Sigmoid colon (tissue), 7 donors: ENCODE results near the gene RPL18. TPM values are rescaled to one million over a fixed set of nuclear protein-coding genes. Genes with fewer than 3 reads are reported as not detected.

Source experiments
- DNase-seq: peaks from one replicate; pipeline ENCODE4 v3.0.0-alpha.2; 2019
- H3K27ac ChIP-seq, 4 donors: fragments of 200-600 bp; sonication (generic); one replicate each; pipeline ENCODE4 v1.5.1; 2016 to 2019; ENCODE audit warnings: mild to moderate bottlenecking in 1 of 4
- H3K27me3 ChIP-seq, 3 donors: fragments of 200-600 bp; sonication (generic); one replicate each; pipeline ENCODE4 v1.5.1; 2019; ENCODE audit warnings: mild to moderate bottlenecking in 1 of 3
- H3K36me3 ChIP-seq, 4 donors: fragments of 200-600 bp; sonication (generic); one replicate each; pipeline ENCODE4 v1.5.1; 2016 to 2019
- H3K4me1 ChIP-seq, 4 donors: fragments of 200-600 bp; sonication (generic); one replicate each; pipeline ENCODE4 v1.5.1; 2017 to 2019
- H3K4me3 ChIP-seq, 4 donors: fragments of 200-600 bp; sonication (generic); one replicate each; pipeline ENCODE4 v1.5.1; 2017 to 2019; ENCODE audit warnings: mild to moderate bottlenecking in 2 of 4, moderate library complexity in 1 of 4
- H3K9me3 ChIP-seq, 4 donors: fragments of 200-600 bp in 3 of 4; sonication (generic) in 3 of 4; one replicate each; pipeline versions ENCODE4 v1.5.1 to v1.6.1; 2013 to 2019
- CTCF ChIP-seq, 4 experiments: fragments of 450-650 bp in 3 of 4; fragments of 200-600 bp in 1 of 4; IDR thresholded peaks; one replicate each; pipeline ENCODE4 v1.5.1; 2016 to 2019; ENCODE audit warnings: antibody characterized with exemption in 4 of 4, mild to moderate bottlenecking in 3 of 4, moderate library complexity in 2 of 4
- EP300 ChIP-seq, 4 donors: sonication (generic); formaldehyde crosslinking; IDR thresholded peaks; one replicate each; pipeline ENCODE4 v1.6.1; 2017; ENCODE audit warnings: antibody characterized with exemption in 4 of 4
- POLR2A ChIP-seq, 2 donors: fragments of 450-650 bp; IDR thresholded peaks; one replicate each; pipeline ENCODE4 v1.6.1; 2016; ENCODE audit warnings: antibody characterized with exemption in 2 of 2, mild to moderate bottlenecking in 2 of 2, moderate library complexity in 2 of 2
- POLR2AphosphoS5 ChIP-seq, 4 donors: sonication (generic); formaldehyde crosslinking; IDR thresholded peaks; one replicate each; pipeline ENCODE4 v1.6.1; 2017; ENCODE audit warnings: antibody characterized with exemption in 4 of 4
- WGBS, 2 donors: extraction: QIAGEN DNeasy Blood & Tissue Kit; methylation state at CpG; one replicate each; pipeline ENCODE4 v1.1.7; 2013; 5-methylcytosine and 5-hydroxymethylcytosine counted together
- intact Hi-C: fragments of 100-400 bp; cut with DNase I; formaldehyde crosslinking; loops from one replicate; pipeline ENCODE4 v1.15.1; 2023
- polyA plus RNA-seq, 3 donors: library from polyadenylated mRNA; stranded (reverse); fragments of 200-250 nt; gene quantifications; one replicate each; pipeline ENCODE4 v1.2.3, GENCODE V29; 2013
- total RNA-seq, 4 donors: library from RNA; depleted of rRNA; stranded (reverse); fragments of >200 nt; gene quantifications; one replicate each; pipeline ENCODE4 v1.1.0, GENCODE V29; 2016
- donor health status: healthy with polysubstance abuse.
- donor health status: Bipolar disorder and iron deficiency.
- donor health status: healthy.

RPL18 gene
- total and polyA plus RNA-seq, 7 donors = 2,118 to 3,791 (median 2,808) TPM

GRCh38 chr19:48591021-48591420 lies 28.0 kb downstream of the RPL18 start:
- H3K9me3 ChIP-seq = no peaks in the 10 kb centered on the region
- no peak overlapping the region for H3K4me3 ChIP-seq
- intact Hi-C loops = no loop called here
- no peak overlapping the region for H3K27ac ChIP-seq
- peaks cover 0 to 16% (median 6%) of the 10 kb centered on the region in 4 donors for H3K4me1 ChIP-seq
- no peak for TF ChIP-seq EP300 (IDR thresholded peaks at IDR 0.05)
- no peak for TF ChIP-seq CTCF (IDR thresholded peaks at IDR 0.05)
- no peak for TF ChIP-seq POLR2AphosphoS5 (IDR thresholded peaks at IDR 0.05)
- no peak for TF ChIP-seq POLR2A (IDR thresholded peaks at IDR 0.05)
- H3K27me3 ChIP-seq = no peaks in the 10 kb centered on the region
- H3K36me3 ChIP-seq = no peaks in the 10 kb centered on the region
- 85 to 87% methylated on average over 5 of the region's 5 CpGs for WGBS, 2 donors
- no peak for DNase-seq

DNA sequence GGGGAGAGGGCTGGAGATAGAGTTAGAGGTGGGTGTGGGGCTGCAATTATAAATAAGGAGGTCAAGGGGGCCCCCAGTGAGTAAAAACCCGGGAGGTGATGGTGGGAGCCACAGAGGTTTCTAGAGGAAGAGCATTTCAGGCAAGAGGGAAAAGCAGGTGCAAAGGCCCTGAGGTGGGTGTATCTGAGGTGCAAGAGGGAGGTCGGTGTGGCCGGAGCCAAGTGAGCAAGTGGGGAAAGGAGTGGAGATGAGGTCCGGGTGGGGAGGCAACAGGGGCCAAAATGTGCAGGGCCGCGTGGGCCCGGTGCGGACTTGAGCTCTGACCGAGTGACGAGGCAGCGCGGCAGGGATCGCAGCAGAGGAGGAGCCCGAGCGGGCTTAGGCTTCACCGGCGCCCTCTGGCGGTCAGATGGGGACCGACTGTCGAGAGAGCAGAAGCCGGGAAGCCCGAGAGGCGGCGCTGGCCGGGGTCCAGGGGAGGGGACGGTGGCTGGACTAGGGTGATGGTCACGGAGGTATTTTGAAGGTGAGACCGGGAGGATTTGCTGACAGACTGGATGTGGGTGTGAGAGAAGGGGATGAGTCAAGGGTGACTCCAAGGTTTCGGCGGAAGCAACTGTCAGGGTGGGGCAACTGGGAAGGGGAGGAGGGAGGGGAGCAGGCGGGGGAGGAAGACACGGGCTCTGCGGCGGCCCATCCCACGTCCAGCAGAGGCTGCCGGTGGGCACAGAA lies 30.1 kb downstream of the RPL18 start:
- H3K4me1 ChIP-seq = peaks cover 0 to 21% (median 8%) of the 10 kb centered on the region in 4 donors
- DNase-seq = peak; percentile 94
- no peaks in the 10 kb centered on the region for H3K27me3 ChIP-seq
- H3K9me3 ChIP-seq = no peaks in the 10 kb centered on the region
- peak overlapping the region; percentile 28 to 49 (median 44) for H3K4me3 ChIP-seq
- TF ChIP-seq EP300 (IDR thresholded peaks at IDR 0.05) = no peak
- TF ChIP-seq POLR2AphosphoS5 (IDR thresholded peaks at IDR 0.05) = peak in 2 of 4 donors; percentile 18 to 39
- TF ChIP-seq POLR2A (IDR thresholded peaks at IDR 0.05) = no peak
- TF ChIP-seq CTCF (IDR thresholded peaks at IDR 0.05) = peak; percentile 93 to 96 (median 94)
- intact Hi-C loops = loop anchor here (1.0 kb wide), 1 partner anchor 29 kb away; no protein-coding TSS in a partner anchor
- H3K27ac ChIP-seq = peak overlapping the region in 3 of 4 donors; percentile 33 to 48 (median 44)
- WGBS, 2 donors = 3 to 4% methylated on average over 36 of the region's 36 CpGs
- H3K36me3 ChIP-seq = no peaks in the 10 kb centered on the region

GRCh38 chr19:48587387-48587786 lies 31.6 kb downstream of the RPL18 start:
- no peaks in the 10 kb centered on the region for H3K36me3 ChIP-seq
- H3K27me3 ChIP-seq = no peaks in the 10 kb centered on the region
- H3K4me3 ChIP-seq = no peak overlapping the region
- 93 to 94% methylated on average over 3 of the region's 3 CpGs for WGBS, 2 donors
- no peak overlapping the region for H3K27ac ChIP-seq
- DNase-seq = no peak
- TF ChIP-seq POLR2A (IDR thresholded peaks at IDR 0.05) (no peak), POLR2AphosphoS5 (IDR thresholded peaks at IDR 0.05) (no peak), EP300 (IDR thresholded peaks at IDR 0.05) (no peak), CTCF (IDR thresholded peaks at IDR 0.05) (no peak)
- H3K4me1 ChIP-seq = peaks cover 0 to 23% (median 9%) of the 10 kb centered on the region in 4 donors
- intact Hi-C loops = loop anchor here (2.0 kb wide), 1 partner anchor 81 kb away; no protein-coding TSS in a partner anchor
- H3K9me3 ChIP-seq = no peaks in the 10 kb centered on the region

- Histone ChIP-seq H3K4me3 (no peak overlapping the region), H3K27me3 (no peaks in the 10 kb centered on the region), H3K4me1 (peaks cover 0 to 12% (median 3%) of the 10 kb centered on the region in 4 donors), H3K36me3 (no peaks in the 10 kb centered on the region), H3K27ac (no peak overlapping the region), H3K9me3 (no peaks in the 10 kb centered on the region)
- TF ChIP-seq POLR2A (IDR thresholded peaks at IDR 0.05) = no peak
- no peak for TF ChIP-seq POLR2AphosphoS5 (IDR thresholded peaks at IDR 0.05)
- no peak for TF ChIP-seq CTCF (IDR thresholded peaks at IDR 0.05)
- no peak for TF ChIP-seq EP300 (IDR thresholded peaks at IDR 0.05)
- intact Hi-C loops = no loop called here
- no peak for DNase-seq
- WGBS, 2 donors = 47 to 69% methylated on average over 2 of the region's 2 CpGs
Observed at GRCh38 chr19:48582168-48582567, 36.8 kb downstream of the RPL18 start.
